Gastroesophageal sphincter (tissue), 3 donors: ENCODE measurements around the gene ITGA3.

Source experiments
- CTCF ChIP-seq, 4 experiments: fragments of 200-600 bp in 2 of 4; fragments of 450-650 bp in 2 of 4; sonication (generic) in 1 of 4; IDR thresholded peaks; one replicate each; pipeline ENCODE4 v1.5.1; 2017 to 2019; ENCODE audit warnings: antibody characterized with exemption in 4 of 4, mild to moderate bottlenecking in 2 of 4, moderate library complexity in 2 of 4
- EP300 ChIP-seq: sonication (generic); formaldehyde crosslinking; IDR thresholded peaks from one replicate; pipeline ENCODE4 v1.6.1; 2017; ENCODE audit warnings: antibody characterized with exemption, mild to moderate bottlenecking
- POLR2A ChIP-seq, 2 donors: fragments of 450-650 bp; IDR thresholded peaks; one replicate each; pipeline ENCODE4 v1.6.1; 2017; ENCODE audit warnings: antibody characterized with exemption in 2 of 2, mild to moderate bottlenecking in 2 of 2, moderate library complexity in 1 of 2

DNA sequence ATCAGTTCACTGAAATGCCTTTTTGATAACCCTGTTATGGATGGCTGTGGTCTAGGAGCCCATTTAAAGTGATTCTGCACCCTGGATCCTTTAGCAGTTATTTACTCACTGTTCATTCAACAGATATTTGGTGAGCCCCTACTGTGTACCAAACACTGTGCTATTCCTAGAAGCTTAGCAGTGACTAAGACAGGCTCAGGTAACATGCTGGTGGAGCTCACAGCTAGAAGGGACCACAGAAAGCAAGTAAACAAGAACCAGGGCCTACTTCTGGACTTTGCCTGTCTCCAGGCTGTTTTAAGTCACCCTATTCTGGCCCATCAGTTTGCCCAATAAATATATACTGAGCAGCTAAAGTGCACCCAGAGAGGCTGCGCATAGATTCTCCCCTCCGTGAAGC lies 11.1 kb downstream of the ITGA3 start:
- TF ChIP-seq CTCF (IDR thresholded peaks at IDR 0.05), result no peak
- no peak for TF ChIP-seq EP300
- TF ChIP-seq POLR2A (IDR thresholded peaks at IDR 0.05), result no peak
